Hepatocyte (in vitro differentiated cells): ENCODE results near the gene IFNA7.
"Not testable (repeated sequence)": the region's sequence is repeated elsewhere in the genome, so short reads cannot be mapped to it uniquely, and the experiment has no call there.

Source experiments
- CTCF ChIP-seq: fragments of 200-600 bp; sonication (generic); IDR thresholded peaks from 2 replicates; pipeline ENCODE4 v1.5.1; 2016; ENCODE audit warnings: antibody characterized with exemption, mild to moderate bottlenecking; ENCODE audit not compliant: poor library complexity
- EZH2 ChIP-seq: fragments of 200-600 bp; sonication (generic); IDR thresholded peaks from 2 replicates; pipeline ENCODE4 v1.6.1; 2016; ENCODE audit warnings: antibody characterized with exemption, mild to moderate bottlenecking, borderline replicate concordance

GRCh38 chr9:21202105-21202504 lies at the start of gene IFNA7:
- TF ChIP-seq EZH2, CTCF: not testable (repeated sequence)
